Muscle of leg (tissue), 9 donors: ENCODE measurements around the gene CLCN4. TPM values are rescaled to one million over a fixed set of nuclear protein-coding genes. Genes with fewer than 3 reads are reported as not detected.

ENCODE experiments used
- polyA plus RNA-seq, 8 donors: library from polyadenylated mRNA; unstranded; fragments of 120-200 nt; gene quantifications; one replicate each; pipeline versions ENCODE4 v1.2.1 to v1.2.3, GENCODE V29; 2013; ENCODE audit warnings: inconsistent platforms in 1 of 8, low replicate concordance in 1 of 8; ENCODE audit not compliant: insufficient read length in 8 of 8, insufficient read depth in 1 of 8
- total RNA-seq: library from RNA; stranded (reverse); fragments of 120-200 nt; gene quantifications from one replicate; pipeline ENCODE4 v1.2.4, GENCODE V29; 2013

The CLCN4 gene
- total and polyA plus RNA-seq, 9 donors, result 8.6 to 15.8 (median 12.9) TPM

Other genes with a start within 250 kb of the CLCN4 start
- gene CLDN34, start 189.6 kb upstream of the CLCN4 start, total RNA-seq, result not detected
- not detected for gene CLDN34, start 189.6 kb upstream of the CLCN4 start, polyA plus RNA-seq